NCI-H1694 treated with DMSO at 0.1 percent for 48 hours (cell line): ENCODE measurements around the gene CACNB4.

ENCODE experiments used
- DNase-seq: peaks from one replicate; lab custom pipeline; 2025; lab: John Stamatoyannopoulos, UW

The CACNB4 gene

GRCh38 chr2:151853070-151853758, 245.6 kb downstream of the CACNB4 start:
- no peak for DNase-seq

- DNase-seq: no peak
Observed at GRCh38 chr2:151852260-151853069, 246.4 kb downstream of the CACNB4 start.

- no peak for DNase-seq
Observed at GRCh38 chr2:151851761-151852160, 247.1 kb downstream of the CACNB4 start.

GRCh38 chr2:151849413-151850010, 249.3 kb downstream of the CACNB4 start:
- no peak for DNase-seq

- DNase-seq: no peak
Observed at GRCh38 chr2:151845884-151846283, 253.0 kb downstream of the CACNB4 start.

DNA sequence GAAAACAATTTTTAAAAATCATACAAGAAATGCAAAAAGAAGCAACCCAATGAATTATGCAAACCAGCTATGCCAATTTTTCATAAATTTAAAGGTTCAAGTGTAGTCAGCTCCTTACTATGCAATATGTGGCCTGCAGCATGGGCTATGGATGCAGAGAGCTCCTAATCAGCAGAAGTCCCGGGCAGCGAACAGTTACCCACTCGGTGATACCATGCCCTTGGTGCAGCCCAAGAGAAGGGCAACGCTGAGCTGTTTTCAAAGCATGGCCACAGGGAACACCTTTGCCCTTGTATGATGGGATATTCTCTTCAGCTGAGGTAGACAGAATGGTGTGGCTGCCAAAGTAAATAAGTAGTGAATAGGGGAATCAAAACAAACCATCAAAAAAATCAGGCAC, 253.4 kb downstream of the CACNB4 start:
- DNase-seq: no peak

DNA sequence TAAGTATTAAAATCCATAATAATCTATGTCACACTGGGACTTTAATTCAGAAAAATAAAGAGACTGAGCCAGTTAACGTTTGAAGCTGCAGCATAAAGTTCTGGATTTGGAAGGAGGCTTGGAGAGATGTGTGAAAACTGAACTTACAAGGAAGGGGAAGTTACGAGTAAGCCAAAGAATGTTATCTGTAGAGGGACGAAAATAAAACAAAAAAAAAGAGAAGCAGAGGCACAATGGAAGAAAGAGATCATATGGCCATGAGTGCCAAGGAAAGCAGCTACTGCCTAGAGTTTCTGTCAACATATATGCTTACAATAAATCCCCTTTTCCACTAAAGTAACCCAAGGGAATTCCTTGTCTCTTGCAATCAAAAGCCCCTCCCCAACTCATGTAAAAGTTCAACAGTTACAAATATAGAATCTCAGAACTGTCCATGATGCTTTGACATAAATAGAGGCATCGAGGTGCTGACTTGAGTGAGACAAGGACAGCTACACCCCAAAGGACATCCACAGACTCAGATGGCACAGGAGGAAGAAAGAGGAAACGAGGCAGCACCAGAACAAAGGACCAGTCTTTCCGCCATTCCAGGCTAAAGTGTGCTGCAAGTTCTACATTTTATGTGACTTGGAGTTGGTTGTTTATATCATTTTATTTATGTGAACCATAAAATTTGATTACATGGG, 254.5 kb downstream of the CACNB4 start:
- no peak for DNase-seq

DNA sequence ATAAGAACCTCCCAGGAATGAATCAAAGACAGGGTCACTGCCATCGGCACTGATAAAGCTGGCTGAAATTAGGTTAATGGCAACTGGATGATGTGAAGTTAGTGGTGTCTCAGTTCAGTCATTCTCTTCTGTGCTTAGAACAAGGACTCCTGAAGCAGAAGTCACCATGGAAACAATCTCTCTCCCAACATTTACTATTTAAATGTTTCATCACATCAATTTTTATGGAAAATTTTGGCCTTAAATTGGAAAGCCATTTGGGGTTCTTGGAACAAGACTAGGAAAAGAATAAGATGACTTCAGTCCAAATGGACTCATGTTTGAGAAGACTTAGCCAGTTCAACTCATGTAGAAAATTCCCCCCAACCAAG, 255.2 kb downstream of the CACNB4 start:
- DNase-seq: no peak

- DNase-seq: no peak
Observed at GRCh38 chr2:151842830-151843690, 255.8 kb downstream of the CACNB4 start.

GRCh38 chr2:151841047-151841424, 257.8 kb downstream of the CACNB4 start:
- DNase-seq: no peak

- no peak for DNase-seq
Observed at GRCh38 chr2:151840216-151841046, 258.4 kb downstream of the CACNB4 start.

DNA sequence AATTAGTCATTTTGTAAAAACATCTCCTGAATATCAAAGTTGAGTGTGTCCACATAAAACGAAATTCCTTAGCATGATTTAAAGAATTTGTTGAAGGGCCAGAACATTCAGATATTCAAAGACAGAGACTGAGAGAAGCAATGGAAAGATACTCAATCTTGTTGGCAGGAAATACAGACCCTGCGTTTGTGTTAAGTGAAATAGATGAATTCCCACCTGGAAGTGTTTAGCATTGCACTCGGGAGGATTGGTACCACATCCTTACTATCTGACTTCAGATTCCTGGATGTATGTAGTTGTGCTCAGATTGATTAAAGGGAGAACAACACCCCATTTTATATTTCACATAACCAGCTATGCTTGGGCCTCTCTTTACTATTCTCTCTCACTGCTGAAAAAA, 260.9 kb downstream of the CACNB4 start:
- no peak for DNase-seq

GRCh38 chr2:151833984-151834383, 264.9 kb downstream of the CACNB4 start:
- no peak for DNase-seq

- no peak for DNase-seq
Observed at GRCh38 chr2:151830961-151831360, 267.9 kb downstream of the CACNB4 start.

GRCh38 chr2:151828890-151829324, 269.9 kb downstream of the CACNB4 start:
- DNase-seq: no peak

DNA sequence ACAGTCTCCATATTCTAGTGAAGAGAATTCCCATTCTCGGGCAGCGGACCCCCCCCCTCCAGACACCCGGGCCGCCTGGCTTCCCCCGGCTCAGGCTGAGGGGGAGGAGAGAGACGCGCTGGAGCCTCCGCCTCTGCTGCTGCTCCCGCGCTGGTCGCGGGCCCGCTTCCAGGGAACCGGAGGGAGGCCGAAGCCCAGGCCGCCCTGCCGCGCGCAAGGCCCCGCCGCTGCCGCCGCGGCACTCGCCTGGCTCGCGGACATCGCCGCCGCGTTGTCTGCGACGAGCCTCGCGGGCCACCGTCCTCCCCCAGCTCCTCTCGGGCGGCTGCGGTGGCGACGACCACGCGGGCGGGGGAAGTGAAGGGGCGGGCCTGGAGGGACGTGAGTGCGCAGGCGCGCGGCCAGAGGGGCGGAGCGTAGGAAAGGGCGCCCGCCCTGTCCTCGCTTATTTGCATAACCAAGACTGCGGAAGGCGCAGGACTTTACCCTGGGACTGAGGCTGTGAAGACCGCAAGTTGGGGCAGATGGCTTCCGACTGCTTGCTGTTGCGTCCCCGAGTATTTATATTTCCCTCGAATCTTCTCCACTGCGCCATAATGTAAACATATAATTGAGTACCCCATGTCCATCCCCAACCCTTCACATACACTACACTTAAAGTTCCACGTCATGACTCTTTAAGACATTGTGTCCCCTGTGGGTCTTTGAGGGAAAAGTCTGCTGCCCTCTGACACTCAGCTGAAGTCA, 270.5 kb downstream of the CACNB4 start, which contains the start of gene ARL5A:
Gene ARL5A, minus strand, starts transcription at position 279 of the 747 bp plus-strand sequence. Its CDS starts 245 bp downstream, at position 34.
- DNase-seq: peak; percentile 78

GRCh38 chr2:151827564-151828142, 271.2 kb downstream of the CACNB4 start:
- DNase-seq: no peak

DNA sequence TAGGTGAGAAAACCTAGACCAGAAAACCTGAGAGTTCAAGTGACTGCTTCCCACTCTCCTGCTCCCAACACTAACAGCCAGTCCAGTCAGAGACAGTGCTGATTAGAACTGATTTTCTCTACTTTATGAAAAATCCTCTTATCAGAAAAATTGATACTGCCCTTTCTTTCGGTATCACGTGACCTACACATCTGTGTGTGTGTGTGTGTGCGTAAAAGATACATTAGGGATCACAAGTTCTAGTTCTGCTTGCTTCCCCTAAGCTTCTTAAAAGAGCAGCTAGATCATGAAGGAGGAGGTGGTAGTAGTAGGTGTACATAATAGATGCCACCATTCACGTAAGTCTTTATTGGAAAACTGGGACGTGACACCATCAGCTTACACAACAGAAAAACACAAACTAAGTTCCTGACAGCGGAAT, 272.1 kb downstream of the CACNB4 start:
- no peak for DNase-seq

DNA sequence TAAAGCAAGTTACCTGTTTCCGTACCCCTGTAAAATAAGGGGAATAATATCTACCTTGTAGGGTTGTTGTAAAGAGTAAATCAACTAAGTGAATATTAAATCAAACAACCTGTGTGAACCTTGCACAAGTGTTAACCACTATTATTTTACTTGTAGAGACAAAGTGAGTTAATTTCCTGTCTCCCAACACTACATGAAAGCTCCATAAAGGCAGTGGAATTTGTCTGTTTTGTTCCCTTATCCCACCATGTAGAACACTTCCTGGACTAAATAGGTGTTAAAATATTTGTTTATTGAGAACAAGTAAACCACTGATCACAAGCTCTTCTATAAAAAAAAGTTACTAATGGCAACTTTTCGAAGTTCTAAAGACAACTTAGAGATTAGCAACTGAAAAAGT, 274.0 kb downstream of the CACNB4 start:
- no peak for DNase-seq
